H9 (cell line): ENCODE measurements around the gene CES2. TPM values are rescaled to one million over a fixed set of nuclear protein-coding genes. Genes with fewer than 3 reads are reported as not detected.
A peak's percentile ranks its signal among the peaks of the same experiment; 100 is the strongest.

ENCODE experiments used
- DNase-seq: peaks from one replicate; pipeline ENCODE4 v3.0.0-alpha.2; 2017
- H2AFZ ChIP-seq: one replicate; pipeline ENCODE4 v1.6.1; 2013; ENCODE audit warnings: mild to moderate bottlenecking, low read length, control low read depth, moderate library complexity
- H2AK5ac ChIP-seq: 2 replicates; pipeline ENCODE4 v1.6.1; 2013; ENCODE audit warnings: low read length, control low read depth, mixed read lengths; ENCODE audit not compliant: insufficient read length
- H2BK120ac ChIP-seq: one replicate; pipeline ENCODE4 v1.6.1; 2013; ENCODE audit warnings: low read depth, mild to moderate bottlenecking, low read length, control low read depth, inconsistent platforms; ENCODE audit not compliant: poor library complexity, severe bottlenecking
- H2BK12ac ChIP-seq: 2 replicates; pipeline ENCODE4 v1.6.1; 2013; ENCODE audit warnings: low read length, control low read depth, mixed read lengths, low read depth; ENCODE audit not compliant: insufficient read length
- H2BK15ac ChIP-seq: 2 replicates; pipeline ENCODE4 v1.6.1; 2013; ENCODE audit warnings: low read depth, low read length, control low read depth
- H2BK20ac ChIP-seq: one replicate; pipeline ENCODE4 v1.6.1; 2013; ENCODE audit warnings: low read depth, mild to moderate bottlenecking, low read length, control low read depth, inconsistent platforms; ENCODE audit not compliant: poor library complexity, severe bottlenecking
- H2BK5ac ChIP-seq: 2 replicates; pipeline ENCODE4 v1.6.1; 2013; ENCODE audit warnings: low read length, control low read depth, mixed read lengths; ENCODE audit not compliant: insufficient read length
- H3K14ac ChIP-seq: 2 replicates; pipeline ENCODE4 v1.6.1; 2013; ENCODE audit warnings: low read length, control low read depth; ENCODE audit not compliant: insufficient read depth
- H3K18ac ChIP-seq: 2 replicates; pipeline ENCODE4 v1.6.1; 2013; ENCODE audit warnings: low read depth, mild to moderate bottlenecking, mixed read lengths, low read length, control low read depth; ENCODE audit not compliant: insufficient read length
- H3K23ac ChIP-seq: 2 replicates; pipeline ENCODE4 v1.6.1; 2013; ENCODE audit warnings: low read length, control low read depth, mixed read lengths, low read depth; ENCODE audit not compliant: insufficient read length
- H3K23me2 ChIP-seq: 2 replicates; pipeline ENCODE4 v1.6.1; 2013; ENCODE audit warnings: low read depth, mild to moderate bottlenecking, mixed read lengths, low read length, control low read depth; ENCODE audit not compliant: insufficient read length, poor library complexity, severe bottlenecking
- H3K27ac ChIP-seq: 2 replicates; pipeline ENCODE4 v1.5.1; 2013; ENCODE audit warnings: low read length, control low read depth, mixed read lengths, low read depth; ENCODE audit not compliant: insufficient read length
- H3K27me3 ChIP-seq: 2 replicates; pipeline ENCODE4 v1.6.1; 2013; ENCODE audit warnings: low read length, control low read depth, inconsistent platforms; ENCODE audit not compliant: insufficient read depth
- H3K4ac ChIP-seq: 2 replicates; pipeline ENCODE4 v1.6.1; 2013; ENCODE audit warnings: low read depth, mild to moderate bottlenecking, control low read depth, inconsistent platforms, low read length, moderate library complexity
- H3K4me1 ChIP-seq: 2 replicates; pipeline ENCODE4 v1.6.1; 2013; ENCODE audit warnings: low read length, control low read depth, inconsistent platforms; ENCODE audit not compliant: insufficient read depth
- H3K4me2 ChIP-seq: 2 replicates; pipeline ENCODE4 v1.6.1; 2013; ENCODE audit warnings: low read length, control low read depth, mixed read lengths; ENCODE audit not compliant: insufficient read length, insufficient read depth
- H3K56ac ChIP-seq: 2 replicates; pipeline ENCODE4 v1.6.1; 2013; ENCODE audit warnings: low read depth, mild to moderate bottlenecking, mixed read lengths, low read length, control low read depth; ENCODE audit not compliant: insufficient read length
- H3K79me1 ChIP-seq: 2 replicates; pipeline ENCODE4 v1.6.1; 2013; ENCODE audit warnings: low read depth, mild to moderate bottlenecking, moderate library complexity, low read length, control low read depth, inconsistent platforms; ENCODE audit not compliant: insufficient read depth, poor library complexity, severe bottlenecking
- H3K79me2 ChIP-seq: 2 replicates; pipeline ENCODE4 v1.6.1; 2013; ENCODE audit warnings: low read length, control low read depth, inconsistent platforms; ENCODE audit not compliant: insufficient read depth
- H3K9ac ChIP-seq: 2 replicates; pipeline ENCODE4 v1.6.1; 2013; ENCODE audit warnings: low read length, control low read depth, mixed read lengths; ENCODE audit not compliant: insufficient read length; ENCODE audit errors: extremely low read depth
- H3K9me3 ChIP-seq: one replicate; pipeline ENCODE4 v1.6.1; 2013; ENCODE audit warnings: low read depth, low read length, inconsistent platforms; ENCODE audit not compliant: control insufficient read depth
- H3T11ph ChIP-seq: one replicate; pipeline ENCODE4 v1.6.1; 2013; ENCODE audit warnings: mild to moderate bottlenecking, low read length, control low read depth, inconsistent platforms
- H4K20me1 ChIP-seq: one replicate; pipeline ENCODE4 v1.6.1; 2013; ENCODE audit not compliant: control insufficient read depth, insufficient read length, insufficient read depth
- H4K5ac ChIP-seq: 2 replicates; pipeline ENCODE4 v1.6.1; 2013; ENCODE audit warnings: low read depth, mild to moderate bottlenecking, mixed read lengths, low read length, control low read depth; ENCODE audit not compliant: insufficient read length
- H4K8ac ChIP-seq: replicated peaks from 2 replicates; pipeline ENCODE4 v1.6.1; 2013; ENCODE audit warnings: low read length, control low read depth, mixed read lengths, low read depth; ENCODE audit not compliant: insufficient read length
- H4K91ac ChIP-seq: 2 replicates; pipeline ENCODE4 v1.6.1; 2013; ENCODE audit warnings: low read depth, mild to moderate bottlenecking, moderate library complexity, mixed read lengths, low read length, control low read depth; ENCODE audit not compliant: insufficient read length
- H3K27ac Mint-ChIP-seq, 3 experiments: 2 replicates in 2 of 3; 3 replicates in 1 of 3; pipeline ENCODE4 v1.8.0; 2020 to 2021; ENCODE audit warnings: mixed read lengths in 3 of 3, mild to moderate bottlenecking in 1 of 3, moderate library complexity in 1 of 3
- H3K27me3 Mint-ChIP-seq: 2 replicates; pipeline ENCODE4 v1.8.0; 2021; ENCODE audit warnings: low read depth, mild to moderate bottlenecking, moderate library complexity, mixed read lengths
- H3K36me3 Mint-ChIP-seq, 3 experiments: 2 replicates in 2 of 3; 3 replicates in 1 of 3; pipeline ENCODE4 v1.8.0; 2020 to 2021; ENCODE audit warnings: low read depth in 3 of 3, mixed read lengths in 3 of 3; ENCODE audit not compliant: insufficient read depth in 1 of 3
- H3K4me1 Mint-ChIP-seq, 2 experiments: 2 replicates each; pipeline ENCODE4 v1.8.0; 2020; ENCODE audit warnings: mixed read lengths in 2 of 2
- H3K4me3 Mint-ChIP-seq, 2 experiments: 2 replicates in 1 of 2; 3 replicates in 1 of 2; pipeline ENCODE4 v1.8.0; 2020 to 2021; ENCODE audit warnings: mild to moderate bottlenecking in 2 of 2, mixed read lengths in 2 of 2, moderate library complexity in 1 of 2
- H3K9me3 Mint-ChIP-seq, 2 experiments: 2 replicates in 1 of 2; 3 replicates in 1 of 2; pipeline ENCODE4 v1.8.0; 2020; ENCODE audit warnings: mild to moderate bottlenecking in 2 of 2, mixed read lengths in 2 of 2, moderate library complexity in 1 of 2
- WGBS: extraction: QIAGEN DNeasy Blood & Tissue Kit; methylation state at CpG from one replicate; pipeline ENCODE4 v1.1.7; 2013; ENCODE audit warnings: missing lambda C conversion rate, low lambda C conversion rate, mixed read lengths; ENCODE audit not compliant: insufficient read length; ENCODE audit errors: extremely low coverage; 5-methylcytosine and 5-hydroxymethylcytosine counted together
- total RNA-seq: library from RNA; stranded (reverse); gene quantifications from 2 replicates; pipeline ENCODE4 v1.2.1, GENCODE V29; 2021
- TF ChIP-seq, protein P1 (sequence below): fragments of 200-600 bp; sonication (generic); conservative IDR thresholded peaks from 3 replicates; pipeline ENCODE4 v1.8.0; 2021; ENCODE audit warnings: antibody characterized with exemption, mild to moderate bottlenecking

Gene CES2
- total RNA-seq, 1 experiment from 2014 or later, result 28.2 TPM

GRCh38 chr16:66947302-66948065 lies 12.2 kb downstream of the CES2 start:
- Histone ChIP-seq H3K4me1 (no peaks in the 10 kb centered on the region), H3K23me2 (no peaks in the 10 kb centered on the region), H4K8ac (no peak overlapping the region), H3K18ac (no peak overlapping the region), H3K9me3 (no peaks in the 10 kb centered on the region), H2BK15ac (no peak overlapping the region), H2BK12ac (no peak overlapping the region), H3K4me2 (peak overlapping the region; percentile 21), H3K9ac (no peak overlapping the region), H3T11ph (no peak overlapping the region), H2AFZ (no peak overlapping the region), H3K27me3 (peaks cover 14% of the 10 kb centered on the region; the same call in 1 of the 2 replicates), H2AK5ac (no peak overlapping the region), H2BK5ac (no peak overlapping the region), H2BK120ac (no peak overlapping the region), H3K23ac (no peak overlapping the region), H3K27ac (no peak overlapping the region), H4K20me1 (no peaks in the 10 kb centered on the region), H3K14ac (no peak overlapping the region), H3K79me2 (no peaks in the 10 kb centered on the region), H3K79me1 (no peaks in the 10 kb centered on the region), H4K91ac (no peak overlapping the region), H3K56ac (no peak overlapping the region), H4K5ac (no peak overlapping the region), H3K4ac (no peak overlapping the region), H2BK20ac (no peak overlapping the region)
- H3K27ac Mint-ChIP-seq, result no peak overlapping the region
- H3K9me3 Mint-ChIP-seq, result peaks cover 6 to 8% of the 10 kb centered on the region in 2 experiments; a peak in 3 of 5 replicates
- H3K27me3 Mint-ChIP-seq, result peaks cover 5% of the 10 kb centered on the region
- peaks cover 7 to 19% (median 16%) of the 10 kb centered on the region in 3 experiments; a peak in 6 of 7 replicates for H3K36me3 Mint-ChIP-seq
- no peak overlapping the region; a peak in 1 of 5 replicates for H3K4me3 Mint-ChIP-seq
- no CpG with 5 or more reads among the region's 23 CpGs for WGBS
- H3K4me1 Mint-ChIP-seq, result peaks cover 2 to 4% of the 10 kb centered on the region in 2 experiments; a peak in 2 of 4 replicates
- TF ChIP-seq, protein P1, sequence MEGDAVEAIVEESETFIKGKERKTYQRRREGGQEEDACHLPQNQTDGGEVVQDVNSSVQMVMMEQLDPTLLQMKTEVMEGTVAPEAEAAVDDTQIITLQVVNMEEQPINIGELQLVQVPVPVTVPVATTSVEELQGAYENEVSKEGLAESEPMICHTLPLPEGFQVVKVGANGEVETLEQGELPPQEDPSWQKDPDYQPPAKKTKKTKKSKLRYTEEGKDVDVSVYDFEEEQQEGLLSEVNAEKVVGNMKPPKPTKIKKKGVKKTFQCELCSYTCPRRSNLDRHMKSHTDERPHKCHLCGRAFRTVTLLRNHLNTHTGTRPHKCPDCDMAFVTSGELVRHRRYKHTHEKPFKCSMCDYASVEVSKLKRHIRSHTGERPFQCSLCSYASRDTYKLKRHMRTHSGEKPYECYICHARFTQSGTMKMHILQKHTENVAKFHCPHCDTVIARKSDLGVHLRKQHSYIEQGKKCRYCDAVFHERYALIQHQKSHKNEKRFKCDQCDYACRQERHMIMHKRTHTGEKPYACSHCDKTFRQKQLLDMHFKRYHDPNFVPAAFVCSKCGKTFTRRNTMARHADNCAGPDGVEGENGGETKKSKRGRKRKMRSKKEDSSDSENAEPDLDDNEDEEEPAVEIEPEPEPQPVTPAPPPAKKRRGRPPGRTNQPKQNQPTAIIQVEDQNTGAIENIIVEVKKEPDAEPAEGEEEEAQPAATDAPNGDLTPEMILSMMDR, result peak; percentile 92
- peak; percentile 82 for DNase-seq
